COLO668 (cell line): Measurements from ENCODE around the gene MARCHF9.

Experiments
- DNase-seq: peaks from one replicate; lab custom pipeline; 2025; ENCODE audit not compliant: unreplicated experiment; lab: John Stamatoyannopoulos, UW

Gene MARCHF9

DNA sequence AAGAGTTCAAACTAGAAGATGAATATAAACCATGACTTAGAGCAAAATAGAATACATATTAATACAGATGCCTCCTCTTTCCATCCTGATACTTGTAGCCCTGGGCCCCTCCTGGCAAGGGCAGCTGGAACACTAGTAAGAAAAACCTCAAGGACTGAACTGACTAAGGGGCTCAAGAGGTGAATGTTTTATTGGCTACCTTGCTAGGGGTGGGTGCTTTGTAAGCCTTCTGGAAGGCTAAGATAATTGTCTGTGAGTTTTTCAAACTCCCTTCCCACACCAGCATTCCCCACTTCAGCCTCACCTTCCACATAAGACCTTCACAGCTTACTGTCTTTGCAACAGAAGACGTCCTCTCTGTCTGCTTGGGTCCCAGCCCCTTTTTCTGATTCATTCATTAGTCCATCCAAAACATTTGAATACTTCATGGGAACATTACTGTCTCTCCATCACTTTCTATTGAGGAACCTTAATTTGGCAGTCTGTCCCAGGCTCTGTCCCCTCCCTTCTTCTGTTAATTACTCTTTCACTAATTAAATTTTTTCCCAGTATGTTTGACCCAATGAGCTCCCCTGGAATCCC lies 1.1 kb upstream of the MARCHF9 start:
- DNase-seq = no peak

DNA sequence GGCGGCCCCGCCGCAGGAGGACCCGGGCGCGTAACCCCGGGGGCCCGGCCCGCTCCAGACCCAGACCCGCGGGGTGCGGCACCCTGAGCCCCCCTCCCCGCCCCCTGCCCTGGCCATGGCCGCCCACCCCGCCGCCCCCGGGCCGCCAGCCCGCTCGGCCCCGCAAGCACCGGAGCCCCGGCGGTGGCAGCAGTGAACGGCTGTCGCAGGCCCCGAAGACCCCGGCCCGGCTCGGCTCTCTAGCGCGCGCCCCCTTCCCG lies 221 bp downstream of the MARCHF9 start:
- no peak for DNase-seq

DNA sequence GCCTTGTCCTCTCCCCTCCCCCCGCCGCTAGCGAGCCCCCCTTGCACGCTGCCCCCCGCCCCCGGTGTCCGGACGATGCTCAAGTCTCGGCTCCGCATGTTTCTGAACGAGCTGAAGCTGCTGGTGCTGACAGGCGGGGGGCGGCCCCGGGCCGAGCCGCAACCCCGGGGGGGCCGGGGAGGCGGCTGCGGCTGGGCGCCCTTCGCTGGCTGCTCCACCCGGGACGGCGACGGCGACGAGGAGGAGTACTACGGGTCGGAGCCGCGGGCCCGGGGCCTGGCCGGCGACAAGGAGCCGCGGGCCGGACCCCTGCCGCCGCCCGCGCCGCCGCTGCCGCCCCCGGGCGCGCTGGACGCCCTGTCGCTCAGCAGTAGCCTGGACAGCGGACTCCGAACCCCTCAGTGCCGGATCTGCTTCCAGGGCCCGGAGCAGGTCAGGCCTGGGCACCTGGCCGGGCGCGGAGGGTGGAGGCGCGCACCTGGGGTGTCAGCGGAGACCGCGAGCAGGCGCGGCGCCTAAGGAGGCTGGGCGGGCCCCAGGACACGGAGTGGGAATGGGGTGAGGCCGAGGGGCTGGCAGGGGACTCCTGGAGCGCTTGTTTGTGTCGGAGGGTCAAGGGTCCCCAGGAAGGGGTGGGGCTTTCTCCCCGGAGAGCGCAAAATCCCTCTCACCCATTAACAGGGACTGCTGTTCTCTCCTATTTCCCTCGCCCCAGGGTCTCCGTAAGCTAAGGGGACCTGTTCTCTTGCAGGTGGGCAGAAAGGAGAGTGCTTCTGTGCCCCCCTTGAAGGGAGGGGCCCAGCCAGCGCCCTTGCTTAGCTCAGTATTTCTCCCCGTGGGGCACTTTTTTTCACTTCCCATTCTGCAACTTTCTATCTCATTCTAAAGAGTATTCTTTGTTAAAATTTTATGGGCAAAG lies 810 bp downstream of the MARCHF9 start:
- DNase-seq = peak; percentile 57

DNA sequence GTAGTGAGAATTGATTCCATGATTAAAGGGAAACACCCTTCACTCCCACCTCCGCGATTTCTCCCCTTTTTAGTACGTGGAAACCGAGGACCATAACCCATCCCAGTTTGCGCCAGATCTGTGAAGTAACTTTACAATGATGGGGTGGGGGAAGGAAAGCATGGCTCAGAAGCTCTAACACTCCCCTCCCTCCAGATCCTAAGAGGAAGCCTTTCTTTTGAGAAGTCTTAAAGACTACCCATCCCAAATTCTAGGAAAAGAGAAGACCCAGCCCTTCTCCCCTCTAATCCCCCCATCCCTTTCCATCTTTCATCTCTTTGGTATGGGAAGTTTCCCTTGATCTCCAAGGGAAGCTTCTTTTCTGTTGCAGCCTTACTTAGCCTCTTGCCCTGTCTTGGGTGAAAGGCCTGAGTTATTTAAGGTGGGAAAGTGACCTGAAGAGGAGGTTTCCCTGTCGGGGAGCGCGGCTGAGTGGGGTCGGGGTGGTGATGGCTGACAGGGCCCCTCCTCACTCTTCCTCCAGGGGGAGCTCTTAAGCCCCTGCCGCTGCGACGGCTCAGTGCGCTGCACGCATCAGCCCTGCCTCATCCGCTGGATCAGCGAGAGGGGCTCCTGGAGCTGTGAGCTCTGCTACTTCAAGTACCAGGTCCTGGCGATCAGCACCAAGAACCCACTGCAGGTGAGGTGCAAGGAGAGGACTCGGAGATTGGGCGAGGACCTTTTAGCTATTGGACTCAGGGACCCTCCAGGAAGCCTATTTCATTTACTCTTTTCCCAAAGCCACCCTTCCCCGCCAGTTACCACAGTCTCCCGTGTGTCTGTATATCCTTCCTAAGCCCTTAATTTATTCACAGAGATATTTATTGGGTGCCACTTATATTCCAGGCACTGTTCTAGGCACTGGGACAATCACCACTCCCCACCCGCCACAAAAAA lies 1.8 kb downstream of the MARCHF9 start:
- peak; percentile 45 for DNase-seq

DNA sequence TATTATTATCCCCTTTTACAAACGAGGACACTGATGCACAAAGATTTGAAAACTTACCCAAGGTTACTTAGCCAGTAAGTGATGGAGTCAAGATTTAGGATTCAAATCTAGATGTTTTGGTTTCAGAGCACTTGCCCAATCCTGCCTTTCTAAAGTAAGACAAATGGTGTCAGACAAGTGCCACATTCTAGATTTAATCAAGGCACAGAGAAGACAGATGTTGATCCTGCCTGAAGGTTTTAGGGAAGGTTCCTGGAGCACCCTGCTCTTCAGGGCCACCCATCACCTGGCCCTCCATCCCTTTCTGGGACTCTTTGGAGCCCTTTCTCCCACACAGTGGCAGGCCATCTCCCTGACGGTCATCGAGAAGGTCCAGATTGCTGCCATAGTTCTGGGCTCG lies 2.9 kb downstream of the MARCHF9 start:
- no peak for DNase-seq

DNA sequence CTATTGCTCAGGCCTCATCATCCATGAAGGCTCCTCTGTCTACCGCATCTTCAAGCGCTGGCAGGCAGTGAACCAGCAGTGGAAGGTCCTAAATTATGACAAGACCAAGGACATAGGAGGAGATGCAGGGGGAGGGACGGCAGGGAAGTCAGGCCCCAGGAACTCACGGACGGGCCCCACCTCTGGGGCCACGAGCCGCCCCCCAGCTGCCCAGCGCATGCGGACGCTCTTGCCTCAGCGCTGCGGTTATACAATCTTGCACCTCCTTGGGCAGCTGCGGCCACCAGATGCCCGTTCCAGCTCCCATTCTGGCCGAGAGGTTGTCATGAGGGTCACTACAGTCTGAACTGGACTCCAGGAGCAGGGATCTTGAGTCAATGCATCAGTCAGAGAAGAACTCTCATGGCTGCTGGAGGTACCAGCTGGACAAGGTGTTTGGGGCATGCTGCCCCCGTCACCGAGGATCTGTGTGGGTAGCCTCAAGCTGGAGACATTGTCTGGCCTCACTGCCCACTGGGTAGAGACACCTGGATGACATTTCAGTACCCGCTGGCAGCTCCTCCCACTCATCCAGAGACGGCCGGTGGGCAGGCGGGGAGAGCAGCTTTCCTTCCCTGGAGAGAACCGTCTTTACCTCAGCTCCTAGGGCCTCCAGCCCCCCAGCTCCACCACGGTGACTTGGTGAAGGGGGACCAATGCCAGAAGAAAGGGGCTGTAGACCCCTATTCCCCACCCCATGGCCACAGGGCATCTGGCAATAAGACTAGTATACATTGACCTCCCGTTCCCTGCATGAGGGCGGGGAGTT lies 3.9 kb downstream of the MARCHF9 start:
- DNase-seq = no peak

DNA sequence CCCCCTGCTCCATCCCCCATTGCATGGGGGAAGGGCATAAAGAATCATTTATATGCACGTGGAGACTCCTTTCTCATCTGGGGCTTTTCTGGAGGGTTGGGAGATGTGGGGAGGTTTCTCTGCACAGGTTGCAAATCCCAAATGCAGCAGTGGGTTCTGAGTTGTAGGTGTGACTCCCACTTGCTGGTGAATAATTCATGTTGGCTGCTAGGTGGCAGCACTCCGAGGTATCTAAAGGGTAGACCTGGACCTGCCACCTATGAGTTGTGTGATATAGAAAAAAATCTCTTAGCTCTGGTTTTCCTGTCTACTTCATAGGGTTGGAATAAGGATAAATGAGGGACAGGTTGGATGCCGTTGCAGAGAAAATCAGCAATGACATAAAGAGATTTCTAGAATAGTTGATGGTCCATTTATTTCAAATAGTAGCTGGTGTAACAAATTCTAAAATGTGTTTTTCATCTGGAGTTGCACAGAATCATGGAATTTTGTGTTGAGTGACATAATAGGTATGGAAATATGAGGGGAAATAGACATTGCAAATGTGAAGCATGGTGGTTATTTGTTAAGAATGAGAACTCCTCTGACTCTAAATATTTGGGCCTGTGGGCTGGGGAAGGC lies 4.6 kb downstream of the MARCHF9 start:
- DNase-seq = peak; percentile 30

DNA sequence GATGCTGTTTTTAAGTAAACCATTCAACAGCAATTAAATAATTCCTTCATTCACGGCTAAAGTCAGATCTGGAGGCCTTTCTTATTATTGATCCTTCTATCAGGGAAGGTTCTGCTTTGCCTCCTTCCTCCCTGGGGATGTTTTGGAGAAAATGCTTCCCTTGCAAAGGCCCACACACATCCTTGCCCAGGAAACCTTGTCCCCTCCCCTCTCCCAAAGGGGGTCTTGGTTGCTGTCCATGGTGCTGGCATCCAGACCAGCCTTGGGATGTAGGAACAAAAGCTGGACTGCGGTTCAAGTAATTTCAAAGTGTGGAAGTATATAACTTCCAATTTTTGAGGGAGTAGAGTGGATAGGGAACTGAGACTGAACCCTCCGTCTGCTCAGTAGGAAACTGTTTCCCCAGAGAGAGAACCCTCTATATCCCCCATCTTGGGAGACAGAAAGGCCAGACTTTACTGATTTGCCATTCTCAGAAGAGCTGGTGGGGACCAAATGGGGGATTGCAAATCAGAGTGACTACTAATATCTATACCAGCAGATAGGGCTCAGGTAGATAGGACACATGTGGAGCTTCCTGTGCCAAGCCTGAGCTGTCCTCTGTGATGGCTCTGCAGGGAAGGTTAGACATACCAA lies 5.6 kb downstream of the MARCHF9 start:
- DNase-seq = no peak

DNA sequence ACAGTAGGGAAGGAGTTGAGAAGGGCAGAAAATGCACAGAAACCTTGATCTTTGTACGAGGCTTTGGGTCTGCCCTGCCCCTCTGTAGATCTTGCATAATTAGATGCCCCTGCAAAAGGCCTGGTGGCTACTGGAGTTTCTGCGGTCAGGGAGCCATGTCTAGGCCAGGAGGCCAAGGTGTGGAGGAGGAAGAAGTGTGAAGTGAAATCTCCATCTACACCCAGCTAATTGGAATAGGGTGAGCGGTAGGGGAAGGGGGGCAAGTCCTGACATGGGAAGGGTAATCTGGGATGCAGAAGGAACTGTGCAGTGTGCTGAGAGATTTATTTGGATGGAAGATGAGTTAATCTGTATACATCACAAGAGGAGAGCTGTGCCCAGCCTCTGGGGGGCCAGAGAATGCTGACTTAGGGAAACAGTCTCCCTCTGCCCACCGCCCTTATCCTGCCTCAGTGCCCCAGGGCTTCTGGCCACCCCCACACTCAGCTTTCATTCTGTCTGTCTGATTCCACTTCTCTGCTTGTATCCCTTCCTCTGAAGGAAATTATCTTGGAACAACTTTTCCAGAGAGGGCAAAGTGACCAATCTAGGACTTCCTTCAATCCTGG lies 6.6 kb downstream of the MARCHF9 start:
- no peak for DNase-seq

DNA sequence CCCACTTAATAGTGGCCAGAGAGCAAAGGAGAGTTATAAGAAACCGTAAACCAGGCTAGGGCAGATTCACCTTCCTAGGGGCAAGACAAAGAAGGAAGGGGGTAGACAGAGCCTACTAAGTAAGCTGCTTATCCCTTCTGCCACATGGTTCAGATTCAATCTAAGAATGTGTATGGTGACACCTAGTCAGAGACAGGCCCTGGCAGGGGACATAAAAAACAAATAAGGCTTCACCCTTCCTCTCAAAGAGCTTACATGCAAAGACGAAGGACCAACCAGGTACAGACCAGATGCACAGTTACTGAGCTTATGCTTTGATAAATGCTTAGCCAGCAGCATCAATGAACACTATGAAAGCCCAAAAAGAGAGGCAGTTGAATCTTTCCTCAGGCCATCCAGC lies 7.6 kb downstream of the MARCHF9 start:
- no peak for DNase-seq

DNA sequence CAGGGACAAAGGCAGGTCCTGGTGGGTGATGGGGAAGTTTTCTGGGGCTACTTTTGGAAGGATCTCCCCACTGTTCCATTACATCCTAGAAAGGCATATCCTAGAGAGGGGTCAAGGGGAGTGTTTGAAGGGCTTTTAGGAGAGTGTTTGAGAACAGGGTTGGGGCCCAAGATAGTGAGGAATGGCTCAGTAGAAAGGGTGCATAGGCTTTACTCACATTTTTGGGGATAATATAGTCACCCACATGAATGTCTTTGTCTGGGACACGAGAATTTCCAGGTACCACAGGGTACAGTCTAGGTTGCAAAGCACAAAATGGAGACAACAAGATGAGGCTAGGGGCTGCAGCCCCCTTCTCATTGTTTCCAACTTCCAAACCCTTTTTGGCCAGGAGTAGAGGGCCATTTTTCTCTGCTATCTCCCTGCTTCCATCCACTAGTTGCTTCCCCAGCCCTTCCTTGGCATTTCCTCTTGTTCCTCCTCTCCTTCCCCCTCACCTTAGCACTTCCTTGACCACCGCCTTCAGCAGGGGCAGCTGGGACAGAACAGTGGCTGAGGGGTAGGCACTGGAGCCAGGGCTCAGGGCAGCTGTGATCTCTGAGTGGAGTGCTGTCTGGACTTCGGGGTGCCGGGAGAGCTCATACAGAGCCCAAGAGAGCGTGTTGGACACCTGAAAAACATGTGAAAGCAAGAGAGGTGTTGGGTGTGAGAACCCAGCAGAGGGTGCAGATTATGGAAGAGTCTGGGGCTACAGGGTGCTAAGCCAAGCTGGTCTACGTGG lies 9.2 kb downstream of the MARCHF9 start:
- DNase-seq = no peak

DNA sequence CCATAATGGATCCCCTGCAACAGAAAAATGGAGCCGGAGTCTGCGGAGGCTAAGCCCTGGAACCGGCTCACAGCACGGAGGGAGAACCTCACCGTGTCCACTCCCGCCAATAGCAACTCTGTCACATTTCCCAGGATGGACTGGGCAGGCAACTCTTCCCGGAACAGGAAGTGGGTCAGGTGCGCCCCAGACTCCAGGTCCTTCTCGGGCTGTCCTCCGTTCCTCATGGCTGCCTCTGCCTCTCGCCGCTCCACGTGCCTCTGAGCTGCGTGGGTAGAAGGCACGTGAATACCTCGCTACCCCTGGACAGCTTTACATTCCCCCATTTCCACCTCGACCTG lies 9.7 kb downstream of the MARCHF9 start:
- DNase-seq = peak; percentile 26

DNA sequence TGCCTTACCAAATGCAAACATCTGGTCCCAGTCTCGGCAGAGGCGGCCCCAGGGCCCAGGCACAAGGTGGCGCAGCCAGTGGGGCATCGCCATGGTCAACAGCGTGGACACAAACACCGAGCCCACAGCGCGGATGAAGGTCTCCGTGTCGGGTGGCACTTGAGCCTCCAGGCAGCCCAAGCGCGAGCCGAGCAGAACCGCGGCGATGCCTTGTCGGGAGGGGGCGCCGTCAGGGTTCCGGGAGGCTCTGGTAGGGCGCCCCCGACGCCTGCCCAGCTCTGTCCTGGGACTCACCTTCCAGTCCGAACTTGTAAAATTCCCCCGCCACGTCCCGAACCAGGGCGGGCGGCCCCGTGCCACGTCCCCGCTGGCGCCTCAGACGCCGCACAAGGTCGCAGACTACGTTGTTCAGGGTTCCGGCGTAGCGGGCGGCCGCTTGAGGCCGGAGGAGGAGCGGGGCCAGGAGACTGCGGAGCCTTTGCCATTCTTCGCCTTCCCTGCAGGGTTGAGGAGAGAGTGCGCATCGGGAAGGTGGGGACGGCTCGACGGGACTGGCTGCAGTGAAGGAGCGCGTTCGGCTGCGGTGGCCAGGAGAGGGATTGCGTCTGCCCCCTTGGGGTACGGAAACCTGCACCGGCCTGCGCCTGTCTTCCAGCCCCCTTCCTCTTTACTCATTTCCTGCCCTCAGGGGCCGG lies 10.2 kb downstream of the MARCHF9 start:
- peak; percentile 32 for DNase-seq

DNA sequence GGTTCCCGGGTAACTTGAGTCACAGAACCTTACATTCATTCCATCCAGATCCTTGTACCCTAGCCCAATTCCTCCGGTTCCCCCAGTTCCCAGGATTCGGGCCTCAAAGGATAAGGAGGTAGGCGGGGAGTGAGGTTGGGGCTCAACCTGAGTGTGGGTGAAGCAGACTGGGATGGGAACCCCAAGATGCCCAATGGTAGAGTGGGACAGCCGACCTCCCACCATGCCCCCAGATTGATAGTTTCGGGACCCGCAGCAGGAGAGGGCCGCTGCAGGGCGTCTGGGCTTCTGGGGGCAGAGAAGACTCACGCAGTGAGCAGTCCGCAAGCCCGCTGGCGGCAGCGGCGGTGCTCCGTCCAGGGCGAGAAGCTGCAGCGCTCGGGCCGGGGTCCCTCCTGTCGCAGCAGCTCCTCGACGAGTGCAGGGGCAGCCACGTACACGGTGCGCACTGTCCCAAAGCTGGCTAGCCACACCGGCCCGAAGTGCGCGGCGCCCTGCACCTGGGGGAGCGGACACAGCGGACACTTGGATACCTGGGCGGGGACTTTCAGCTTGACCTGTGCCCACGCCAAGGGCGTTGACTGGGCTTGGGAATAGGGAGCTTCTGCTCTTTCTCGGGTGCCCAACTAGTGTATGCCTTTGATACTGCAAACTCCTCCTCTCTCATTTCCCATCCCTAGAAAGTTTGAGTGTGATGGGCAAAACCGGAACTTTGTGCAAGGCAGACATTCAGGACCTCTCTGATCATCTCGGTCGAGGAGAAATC lies 11.0 kb downstream of the MARCHF9 start:
- DNase-seq = no peak

DNA sequence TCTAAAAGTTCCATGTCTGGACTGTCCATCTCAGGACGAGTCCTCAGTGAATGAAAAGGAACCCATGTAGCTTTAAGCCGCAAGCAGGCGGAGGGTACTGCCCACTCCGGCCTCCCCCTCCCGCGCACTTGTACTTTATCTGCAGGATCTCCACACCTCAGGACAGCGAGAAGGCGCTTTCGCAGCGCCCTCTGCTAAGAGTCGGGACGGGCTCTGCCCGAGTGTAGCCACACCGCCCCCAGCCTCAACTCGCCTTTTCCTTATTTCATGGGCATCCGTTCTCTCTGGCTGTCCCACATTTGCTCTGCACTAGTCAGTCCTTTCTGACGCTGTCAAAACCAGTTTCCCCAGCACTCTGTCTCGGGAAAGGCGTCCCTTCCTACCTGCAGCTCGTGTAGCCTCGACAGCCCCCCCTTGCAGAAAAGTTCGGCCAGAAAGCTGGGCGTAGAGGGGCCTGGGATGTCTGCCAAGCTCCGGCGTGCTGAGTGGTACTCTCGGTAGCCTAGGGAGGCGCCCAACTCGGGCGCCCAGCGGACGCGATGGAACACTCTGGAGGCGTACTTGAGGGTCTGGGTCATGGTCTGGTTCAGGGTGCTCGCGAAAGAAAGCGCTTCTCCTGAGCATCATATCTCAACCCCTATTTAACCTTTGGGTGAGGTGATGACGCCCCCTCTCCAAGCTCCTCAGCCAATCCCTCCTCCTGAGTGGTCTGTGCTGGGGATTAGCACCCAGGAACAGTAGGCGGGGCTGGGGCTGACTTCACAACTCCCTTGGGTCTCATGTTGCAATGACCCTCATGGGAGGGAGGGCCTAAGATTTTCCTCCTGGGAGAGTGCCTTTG lies 11.8 kb downstream of the MARCHF9 start, which contains the start of gene CYP27B1:
Gene CYP27B1 (minus strand): TSS at position 615 of the 841 bp plus-strand sequence. CDS start 37 bp downstream, at position 578.
- no peak for DNase-seq

DNA sequence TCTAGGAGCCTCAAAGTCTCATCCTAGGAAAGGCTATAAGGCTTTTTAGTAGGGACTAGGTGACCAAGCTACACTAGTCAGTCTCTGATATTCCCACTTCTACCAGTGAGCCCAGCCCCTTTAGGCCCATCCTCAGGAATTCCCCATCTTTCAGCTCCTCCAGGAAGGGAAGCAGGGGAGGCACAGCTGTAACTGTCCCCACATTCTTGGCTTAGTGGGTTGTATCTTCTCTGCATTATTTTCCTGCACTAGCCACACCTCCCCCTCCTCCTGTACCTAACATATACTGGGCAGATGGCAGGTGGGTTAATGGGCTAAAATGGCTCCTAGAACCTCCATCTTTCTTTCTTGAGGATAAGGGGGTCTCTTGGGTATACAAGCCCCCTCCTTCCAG lies 12.4 kb downstream of the MARCHF9 start:
- DNase-seq = no peak

DNA sequence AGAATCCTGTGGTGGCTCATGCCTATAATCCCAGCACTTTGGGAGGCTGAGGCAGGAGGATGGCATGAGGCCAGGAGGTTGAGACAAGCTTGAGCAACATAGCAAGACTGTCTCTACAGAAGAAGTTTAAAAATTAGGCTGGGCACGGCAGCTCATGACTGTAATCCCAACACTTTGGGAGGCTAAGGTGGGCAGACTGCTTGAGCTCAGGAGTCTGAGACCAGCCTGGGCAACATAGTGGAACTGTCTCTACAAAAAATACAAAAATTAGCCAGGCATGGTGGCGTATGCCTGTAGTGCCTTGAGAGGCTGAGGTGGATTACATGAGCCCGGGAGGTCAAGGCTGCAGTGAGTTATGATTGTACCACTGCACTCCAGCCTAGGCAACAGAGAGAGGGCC lies 13.0 kb downstream of the MARCHF9 start:
- DNase-seq = no peak
